ENCODE measurements around the gene TBCA. TPM values are rescaled to one million over a fixed set of nuclear protein-coding genes. Genes with fewer than 3 reads are reported as not detected.

TBCA gene
- total RNA-seq, 2 experiments from 2014 or later: 174 to 268 TPM

GRCh38 chr5:77642738-77643653, 133.1 kb downstream of the TBCA start:
- H3K36me3 ChIP-seq (ENCODE audit: insufficient read depth, low read length): no peaks in the 10 kb centered on the region
- H3K9me3 ChIP-seq (ENCODE audit: low read length): no peaks in the 10 kb centered on the region
- ChIA-PET POLR2A (no interaction called here), CTCF (ENCODE audit: unreplicated experiment) (no interaction called here)
- intact Hi-C loops (cut with micrococcal nuclease; ENCODE audit: unreplicated experiment): no loop called here
- DNase-seq (ENCODE audit: low spot score): no peak
- no peak overlapping the region for H3K4me2 ChIP-seq (ENCODE audit: low read length)
- H3K79me2 ChIP-seq (ENCODE audit: insufficient read depth, low read depth, low read length): no peaks in the 10 kb centered on the region
- no peak overlapping the region for H3K27ac ChIP-seq (ENCODE audit: low read depth, low read length, poor library complexity, severe bottlenecking)
- no peaks in the 10 kb centered on the region for H3K9me2 ChIP-seq (ENCODE audit: insufficient read depth, low read length)
- no peak overlapping the region for H3K4me3 ChIP-seq (ENCODE audit: low read depth, low read length, poor library complexity, severe bottlenecking)
- no peaks in the 10 kb centered on the region for H3K4me1 ChIP-seq (ENCODE audit: insufficient read depth, low read length, poor library complexity, severe bottlenecking)
- H4K20me1 ChIP-seq (ENCODE audit: insufficient read depth, low read length): no peaks in the 10 kb centered on the region
- no TSS peak for BruUV-seq (replicated peaks)
- TF ChIP-seq EZH2phosphoT487 (IDR thresholded peaks at IDR 0.05; ENCODE audit: borderline replicate concordance, low read depth, low read length) (no peak), CTCF (conservative IDR thresholded peaks at IDR 0.05; ENCODE audit: low read length) (no peak)
- H2AFZ ChIP-seq (ENCODE audit: low read length): no peak overlapping the region

GRCh38 chr5:77641963-77642737, 134.0 kb downstream of the TBCA start:
- H3K4me1 ChIP-seq (ENCODE audit: insufficient read depth, low read length, poor library complexity, severe bottlenecking): no peaks in the 10 kb centered on the region
- H2AFZ ChIP-seq (ENCODE audit: low read length): no peak overlapping the region
- no peaks in the 10 kb centered on the region for H3K9me3 ChIP-seq (ENCODE audit: low read length)
- ChIA-PET CTCF (ENCODE audit: unreplicated experiment) (no interaction called here), POLR2A (no interaction called here)
- H4K20me1 ChIP-seq (ENCODE audit: insufficient read depth, low read length): no peaks in the 10 kb centered on the region
- no peaks in the 10 kb centered on the region for H3K79me2 ChIP-seq (ENCODE audit: insufficient read depth, low read depth, low read length)
- H3K4me2 ChIP-seq (ENCODE audit: low read length): no peak overlapping the region
- TF ChIP-seq EZH2phosphoT487 (IDR thresholded peaks at IDR 0.05; ENCODE audit: borderline replicate concordance, low read depth, low read length) (no peak), CTCF (conservative IDR thresholded peaks at IDR 0.05; ENCODE audit: low read length) (no peak)
- H3K4me3 ChIP-seq (ENCODE audit: low read depth, low read length, poor library complexity, severe bottlenecking): no peak overlapping the region
- BruUV-seq (replicated peaks): no TSS peak
- no peaks in the 10 kb centered on the region for H3K36me3 ChIP-seq (ENCODE audit: insufficient read depth, low read length)
- intact Hi-C loops (cut with micrococcal nuclease; ENCODE audit: unreplicated experiment): no loop called here
- H3K27ac ChIP-seq (ENCODE audit: low read depth, low read length, poor library complexity, severe bottlenecking): no peak overlapping the region
- DNase-seq (ENCODE audit: low spot score): no peak
- H3K9me2 ChIP-seq (ENCODE audit: insufficient read depth, low read length): no peaks in the 10 kb centered on the region
